GM12875 (cell line): ENCODE results near the gene MGLL.

Experiments
- H3K4me3 ChIP-seq: one replicate; pipeline ENCODE4 v1.5.1; 2011; ENCODE audit warnings: low read depth, low read length, control low read depth
- TF ChIP-seq, protein P1 (sequence below): IDR thresholded peaks from 2 replicates; pipeline ENCODE4 v1.5.1; 2011; ENCODE audit warnings: low read depth, mild to moderate bottlenecking, control low read depth, inconsistent platforms, low read length, moderate library complexity, borderline replicate concordance; ENCODE audit not compliant: insufficient read depth

MGLL gene

DNA sequence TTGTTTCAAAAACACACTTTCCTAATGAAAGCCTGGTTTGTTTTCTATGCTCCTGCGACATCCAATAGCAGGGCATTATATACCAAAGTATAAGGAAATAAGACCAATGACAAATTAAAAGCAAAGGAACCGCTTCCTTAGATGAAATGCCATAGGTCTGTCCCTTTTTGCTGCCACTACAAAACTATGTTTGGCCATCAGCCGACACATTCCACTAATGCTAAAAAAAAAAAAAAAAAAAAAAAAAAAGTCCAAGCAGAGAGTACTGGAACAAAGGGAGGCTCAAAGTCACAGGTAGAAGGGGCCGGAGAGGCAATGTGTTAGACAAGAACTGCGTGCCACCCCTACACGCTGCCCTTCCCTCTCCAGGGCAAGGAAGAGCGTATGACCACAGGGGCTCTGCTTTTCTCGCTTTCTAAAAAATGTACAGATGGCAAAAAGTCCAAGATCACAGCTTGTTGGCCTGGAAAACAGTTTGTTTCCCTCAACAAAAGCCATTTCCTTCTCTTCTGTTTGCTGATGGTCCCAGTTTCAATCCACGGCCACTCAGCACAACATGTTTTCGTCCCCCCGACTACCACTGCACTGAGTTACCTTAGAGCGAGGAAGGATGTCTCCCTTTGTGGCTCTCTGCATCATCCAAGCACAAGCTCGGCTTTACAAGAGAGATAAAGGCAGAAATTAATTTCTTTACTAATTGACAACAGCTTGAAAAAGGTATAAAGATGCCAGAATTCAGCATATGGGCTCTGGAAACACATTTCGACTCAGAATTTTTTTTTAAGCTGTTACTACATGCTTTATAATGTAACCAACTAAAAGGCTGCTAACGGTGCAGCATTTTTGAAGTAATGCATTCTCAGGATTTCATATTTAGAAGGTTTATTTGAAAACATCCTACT lies 78.7 kb downstream of the MGLL start:
- TF ChIP-seq, protein P1, sequence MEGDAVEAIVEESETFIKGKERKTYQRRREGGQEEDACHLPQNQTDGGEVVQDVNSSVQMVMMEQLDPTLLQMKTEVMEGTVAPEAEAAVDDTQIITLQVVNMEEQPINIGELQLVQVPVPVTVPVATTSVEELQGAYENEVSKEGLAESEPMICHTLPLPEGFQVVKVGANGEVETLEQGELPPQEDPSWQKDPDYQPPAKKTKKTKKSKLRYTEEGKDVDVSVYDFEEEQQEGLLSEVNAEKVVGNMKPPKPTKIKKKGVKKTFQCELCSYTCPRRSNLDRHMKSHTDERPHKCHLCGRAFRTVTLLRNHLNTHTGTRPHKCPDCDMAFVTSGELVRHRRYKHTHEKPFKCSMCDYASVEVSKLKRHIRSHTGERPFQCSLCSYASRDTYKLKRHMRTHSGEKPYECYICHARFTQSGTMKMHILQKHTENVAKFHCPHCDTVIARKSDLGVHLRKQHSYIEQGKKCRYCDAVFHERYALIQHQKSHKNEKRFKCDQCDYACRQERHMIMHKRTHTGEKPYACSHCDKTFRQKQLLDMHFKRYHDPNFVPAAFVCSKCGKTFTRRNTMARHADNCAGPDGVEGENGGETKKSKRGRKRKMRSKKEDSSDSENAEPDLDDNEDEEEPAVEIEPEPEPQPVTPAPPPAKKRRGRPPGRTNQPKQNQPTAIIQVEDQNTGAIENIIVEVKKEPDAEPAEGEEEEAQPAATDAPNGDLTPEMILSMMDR, result no peak
- no peak overlapping the region for H3K4me3 ChIP-seq

DNA sequence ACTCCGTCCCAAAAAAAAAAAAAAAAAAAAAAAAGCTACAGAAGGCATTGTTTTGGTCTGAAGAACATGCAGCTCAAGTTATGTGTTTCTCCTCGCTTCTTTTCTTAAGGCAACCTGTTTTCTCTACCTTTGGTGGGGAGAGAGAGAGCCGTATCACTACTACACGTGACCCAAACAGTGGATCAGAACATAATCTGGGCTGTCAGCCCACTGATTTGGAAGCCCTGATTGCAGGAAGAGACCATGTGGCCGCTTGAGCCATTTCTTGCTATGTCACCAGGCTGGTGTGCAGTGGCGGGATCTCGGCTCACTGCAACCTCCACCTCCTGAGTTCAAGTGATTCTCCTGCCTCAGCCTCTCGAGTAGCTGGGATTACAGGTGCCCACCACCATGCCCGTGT lies 79.7 kb downstream of the MGLL start:
- H3K4me3 ChIP-seq, result no peak overlapping the region
- TF ChIP-seq, protein P1, result no peak

DNA sequence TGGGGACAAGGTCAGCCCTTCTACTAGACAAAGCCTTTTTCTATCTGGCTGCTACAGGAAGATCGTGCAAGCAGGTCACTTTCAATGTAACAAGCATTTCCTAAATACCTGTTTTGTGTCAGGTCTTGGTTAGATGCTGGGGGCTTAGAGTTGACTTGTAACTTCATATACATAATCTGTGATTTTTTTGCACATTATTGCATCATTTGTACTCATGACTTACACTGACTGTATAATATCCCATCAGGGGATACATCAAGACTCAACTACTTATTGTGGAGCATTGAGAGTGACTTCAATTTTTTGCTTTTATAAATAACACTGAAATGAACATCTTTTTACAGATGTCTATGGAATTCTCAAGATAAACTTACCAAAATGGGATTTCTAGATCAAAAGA lies 80.6 kb downstream of the MGLL start:
- no peak overlapping the region for H3K4me3 ChIP-seq
- TF ChIP-seq, protein P1, result no peak

DNA sequence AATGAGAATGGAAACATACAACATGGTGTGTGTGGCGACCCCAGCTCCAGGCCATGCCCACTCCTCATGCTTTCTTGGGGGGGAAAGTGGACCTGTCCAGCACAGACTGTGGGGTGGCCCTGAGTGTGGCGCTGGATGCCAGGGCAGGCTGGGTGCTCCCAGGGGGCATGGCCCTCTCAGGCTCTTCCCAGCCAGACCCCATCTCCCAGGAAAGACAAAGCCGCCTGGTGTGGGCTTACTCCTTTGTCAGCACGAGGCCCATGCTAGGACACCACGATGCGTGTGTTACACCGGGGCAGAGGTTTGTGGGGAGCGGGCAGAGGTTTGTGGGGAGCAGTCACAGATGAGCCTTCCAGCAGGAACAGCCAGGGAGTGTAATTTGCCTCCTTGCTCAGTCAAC lies 81.1 kb downstream of the MGLL start:
- TF ChIP-seq, protein P1, result no peak
- H3K4me3 ChIP-seq, result no peak overlapping the region

DNA sequence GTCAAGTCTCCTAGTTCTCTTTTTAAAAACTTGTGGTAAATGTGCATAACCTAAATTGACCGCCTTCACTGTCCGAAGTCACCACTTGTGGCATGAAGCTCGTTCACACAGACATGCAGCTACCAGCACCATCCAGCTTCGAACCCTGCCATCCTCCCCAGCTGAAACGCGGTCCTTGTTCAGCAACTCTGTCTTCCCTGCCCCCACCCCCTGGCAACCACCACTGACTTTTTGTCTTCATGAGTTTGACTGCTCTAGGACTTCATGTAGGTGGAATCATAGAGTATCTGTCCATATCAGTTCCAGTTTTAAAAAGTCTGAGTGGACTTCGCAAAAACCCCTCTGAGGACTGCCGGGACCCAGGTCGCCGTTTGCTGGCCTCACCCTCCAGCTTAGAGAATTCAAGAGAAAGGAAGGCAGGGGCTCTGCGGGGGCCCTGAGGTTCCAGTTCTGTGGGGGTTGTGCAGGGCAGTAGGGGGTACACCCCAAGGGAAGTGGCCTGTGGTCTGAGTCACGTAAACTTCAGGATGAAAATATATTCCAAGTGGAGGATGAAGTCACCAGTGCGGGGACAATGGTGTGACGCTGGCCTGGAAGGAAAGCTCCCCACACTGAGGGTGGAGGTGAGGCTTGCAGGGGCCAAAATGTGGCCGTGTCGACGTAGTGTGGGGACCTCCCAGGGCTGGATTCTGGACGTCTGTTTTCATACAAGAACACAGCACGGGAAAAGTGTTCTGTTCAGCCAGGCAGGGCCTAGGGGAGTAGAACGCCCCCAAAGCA lies 82.0 kb downstream of the MGLL start:
- H3K4me3 ChIP-seq, result no peak overlapping the region
- TF ChIP-seq, protein P1, result no peak

DNA sequence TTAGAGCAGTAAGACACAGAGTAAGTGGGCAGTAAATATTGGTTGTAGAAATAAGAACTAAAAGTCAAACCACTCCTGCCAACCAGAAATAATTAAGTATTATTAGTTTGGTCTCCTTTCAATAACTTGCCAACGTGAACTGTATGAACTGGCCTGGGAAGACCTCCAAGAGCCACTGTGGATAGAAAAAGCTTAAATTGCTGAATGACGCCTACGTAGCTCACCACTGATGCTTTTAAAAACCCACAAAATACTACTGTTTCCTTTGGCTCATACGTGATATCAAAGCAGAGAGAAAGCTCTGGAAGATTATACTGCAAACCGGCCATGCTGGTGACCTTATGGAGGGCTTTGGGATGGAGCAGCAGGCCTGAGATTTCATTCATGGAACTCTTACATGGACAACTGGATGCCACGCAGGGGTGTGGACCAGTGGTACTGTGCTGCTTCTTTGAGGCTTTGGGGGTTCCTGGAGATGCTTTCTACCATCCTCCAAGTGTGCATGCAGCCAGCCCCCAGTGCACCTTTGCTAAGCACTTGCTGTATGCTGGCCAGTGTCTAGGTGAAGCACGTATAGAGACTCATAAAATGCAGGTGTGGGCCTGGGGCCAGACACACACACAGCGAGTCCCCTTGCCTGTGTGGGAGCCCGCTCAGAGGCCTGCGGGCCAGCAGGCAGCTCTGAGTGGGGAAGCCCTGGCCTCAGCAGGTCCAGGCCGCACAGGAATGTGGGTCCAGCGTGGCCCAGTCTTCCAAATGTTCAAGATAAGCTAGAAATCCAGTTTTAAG lies 82.8 kb downstream of the MGLL start:
- no peak overlapping the region for H3K4me3 ChIP-seq
- TF ChIP-seq, protein P1, result no peak
